HepG2 (cell line): Measurements from ENCODE around the gene MLF1. TPM values are rescaled to one million over a fixed set of nuclear protein-coding genes. Genes with fewer than 3 reads are reported as not detected.

ENCODE experiments used
- ADNP ChIP-seq: sonication (generic); formaldehyde crosslinking; IDR thresholded peaks from 2 replicates; pipeline ENCODE4 v1.4.0; 2020; ENCODE audit warnings: missing genetic modification reagents
- AGO2 ChIP-seq: fragments of 200-400 bp; formaldehyde crosslinking; optimal IDR thresholded peaks from 2 replicates; pipeline ENCODE3; 2017; ENCODE audit warnings: mild to moderate bottlenecking, low read depth, low read length, moderate library complexity
- CEBPG ChIP-seq: IDR thresholded peaks from 2 replicates; pipeline ENCODE4 v1.6.1; 2016
- CHD2 ChIP-seq: IDR thresholded peaks from 2 replicates; pipeline ENCODE4 v1.6.1; 2011; ENCODE audit warnings: low read depth, low read length, improper control_type of control experiment
- DMAP1 ChIP-seq: IDR thresholded peaks from 2 replicates; pipeline ENCODE4 v1.6.1; 2016
- FOXO1 ChIP-seq: sonication (generic); formaldehyde crosslinking; IDR thresholded peaks from 2 replicates; pipeline ENCODE4 v1.4.0; 2020; ENCODE audit warnings: missing genetic modification reagents
- JUN ChIP-seq: sonication (generic); formaldehyde crosslinking; IDR thresholded peaks from 2 replicates; pipeline ENCODE4 v1.4.0; 2020; ENCODE audit warnings: mild to moderate bottlenecking, missing genetic modification reagents
- NFYB ChIP-seq: sonication (generic); formaldehyde crosslinking; IDR thresholded peaks from 2 replicates; pipeline ENCODE4 v1.4.0; 2020; ENCODE audit warnings: missing genetic modification reagents
- PITX1 ChIP-seq: sonication (generic); formaldehyde crosslinking; IDR thresholded peaks from 2 replicates; pipeline ENCODE4 v1.5.1; 2020; ENCODE audit warnings: mild to moderate bottlenecking, missing genetic modification reagents
- SAP130 ChIP-seq: IDR thresholded peaks from 2 replicates; pipeline ENCODE4 v1.6.1; 2016; ENCODE audit warnings: low read depth
- SIX4 ChIP-seq: sonication (generic); formaldehyde crosslinking; IDR thresholded peaks from 2 replicates; pipeline ENCODE4 v1.4.0; 2020; ENCODE audit warnings: missing genetic modification reagents
- SNAPC2 ChIP-seq: sonication (generic); formaldehyde crosslinking; IDR thresholded peaks from 2 replicates; pipeline ENCODE4 v1.8.1; 2022; ENCODE audit warnings: mild to moderate bottlenecking, missing genetic modification reagents
- SNRNP70 ChIP-seq: fragments of 200-400 bp; formaldehyde crosslinking; IDR thresholded peaks from 2 replicates; pipeline ENCODE4 v1.6.1; 2017; ENCODE audit warnings: mild to moderate bottlenecking, low read depth, low read length, moderate library complexity
- SP4 ChIP-seq: sonication (generic); formaldehyde crosslinking; IDR thresholded peaks from 2 replicates; pipeline ENCODE4 v1.8.1; 2023; ENCODE audit warnings: mild to moderate bottlenecking, missing genetic modification reagents
- SP5 ChIP-seq: IDR thresholded peaks from 2 replicates; pipeline ENCODE4 v1.6.1; 2016; ENCODE audit warnings: low read depth, borderline replicate concordance
- ZFP90 ChIP-seq: sonication (generic); formaldehyde crosslinking; IDR thresholded peaks from 2 replicates; pipeline ENCODE4 v1.8.0; 2022; ENCODE audit warnings: missing genetic modification reagents, mild to moderate bottlenecking, inconsistent platforms, borderline replicate concordance
- ZNF232 ChIP-seq: sonication (generic); formaldehyde crosslinking; IDR thresholded peaks from 2 replicates; pipeline ENCODE4 v1.4.0; 2020; ENCODE audit warnings: missing genetic modification reagents, borderline replicate concordance
- ZNF296 ChIP-seq: sonication (generic); formaldehyde crosslinking; conservative IDR thresholded peaks from 2 replicates; pipeline ENCODE4 v1.5.0; 2020; ENCODE audit warnings: mild to moderate bottlenecking, missing genetic modification reagents
- ZNF30 ChIP-seq: sonication (generic); formaldehyde crosslinking; IDR thresholded peaks from 2 replicates; pipeline ENCODE4 v1.5.0; 2020; ENCODE audit warnings: mild to moderate bottlenecking, missing genetic modification reagents
- ZNF747 ChIP-seq: sonication (generic); formaldehyde crosslinking; IDR thresholded peaks from 2 replicates; pipeline ENCODE4 v1.8.1; 2023; ENCODE audit warnings: missing genetic modification reagents, mild to moderate bottlenecking, borderline replicate concordance
- ZNF850 ChIP-seq: sonication (generic); formaldehyde crosslinking; conservative IDR thresholded peaks from 2 replicates; pipeline ENCODE4 v1.9.0; 2021; ENCODE audit warnings: mild to moderate bottlenecking, missing genetic modification reagents
- polyA plus RNA-seq, 8 experiments: library from polyadenylated mRNA; depleted of rRNA in 3 of 8; stranded (reverse) in 7 of 8; unstranded in 1 of 8; fragments of >200 nt; fragmentation: Illumina TruSeq in 4 of 8; extraction: Trizol in 4 of 8; gene quantifications; 2 replicates each; pipeline versions ENCODE4 v1.2.1 to v1.2.3, GENCODE V29; 2011 to 2016; ENCODE audit warnings: low read depth in 4 of 8, missing spikeins in 1 of 8, mixed read lengths in 1 of 8; ENCODE audit not compliant: insufficient read depth in 1 of 8
- total RNA-seq, 5 experiments: library from RNA; depleted of rRNA; stranded (reverse); fragments of >200 nt; fragmentation: Illumina TruSeq; extraction: Trizol; gene quantifications; 2 replicates each; pipeline ENCODE4 v1.2.3, GENCODE V29; 2016; ENCODE audit warnings: low read depth in 1 of 5
- TF ChIP-seq, protein P1 (sequence below): sonication (generic); formaldehyde crosslinking; IDR thresholded peaks from 2 replicates; pipeline ENCODE4 v1.5.1; 2020; ENCODE audit warnings: missing genetic modification reagents, mild to moderate bottlenecking, borderline replicate concordance
- TF ChIP-seq, protein P2 (sequence below): sonication (generic); formaldehyde crosslinking; IDR thresholded peaks from 2 replicates; pipeline ENCODE4 v1.4.0; 2020; ENCODE audit warnings: missing genetic modification reagents
- TF ChIP-seq, protein P3 (sequence below): sonication (generic); formaldehyde crosslinking; IDR thresholded peaks from 2 replicates; pipeline ENCODE4 v1.8.0; 2022; ENCODE audit warnings: mild to moderate bottlenecking, missing genetic modification reagents, borderline replicate concordance
- TF ChIP-seq, protein P4 (sequence below): sonication (generic); formaldehyde crosslinking; IDR thresholded peaks from 2 replicates; pipeline ENCODE4 v1.4.0; 2020; ENCODE audit warnings: missing genetic modification reagents
- TF ChIP-seq, protein P5 (sequence below): sonication (generic); formaldehyde crosslinking; IDR thresholded peaks from 2 replicates; pipeline ENCODE4 v1.4.0; 2020; ENCODE audit warnings: low read depth, mild to moderate bottlenecking, missing genetic modification reagents

Gene MLF1
- total and polyA plus RNA-seq, 2 of the 13 experiments (the other 11 are each of a cell fraction or from before 2014, with no cell fraction given): 0.88 to 1.0 TPM

DNA sequence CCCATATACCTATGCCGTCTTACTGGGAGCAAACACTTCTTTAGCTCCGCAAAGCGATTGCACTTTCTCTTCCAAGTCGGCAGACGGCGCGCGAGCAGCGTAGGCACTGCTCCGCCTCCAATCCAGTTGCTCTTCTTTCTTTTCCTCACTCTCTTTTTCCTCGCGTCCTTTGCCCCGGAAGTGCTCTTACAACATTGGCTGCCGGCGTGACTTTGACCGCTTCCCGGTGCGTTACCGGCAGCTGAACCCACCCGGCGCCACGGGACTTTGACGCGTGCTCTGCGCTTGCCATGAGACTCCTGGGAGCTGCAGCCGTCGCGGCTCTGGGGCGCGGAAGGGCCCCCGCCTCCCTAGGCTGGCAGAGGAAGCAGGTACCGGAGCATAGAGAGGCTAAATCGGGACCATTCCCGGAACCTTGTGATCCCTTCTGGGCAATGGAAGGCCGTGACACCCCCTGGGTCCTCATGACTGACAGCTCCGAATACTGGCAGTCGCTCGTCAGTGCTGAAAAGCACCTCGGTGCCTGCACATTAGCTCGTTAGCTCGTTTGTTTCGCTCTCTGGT lies 73.4 kb downstream of the MLF1 start, which contains the start of gene GFM1 (continued):
- TF ChIP-seq, protein P1, sequence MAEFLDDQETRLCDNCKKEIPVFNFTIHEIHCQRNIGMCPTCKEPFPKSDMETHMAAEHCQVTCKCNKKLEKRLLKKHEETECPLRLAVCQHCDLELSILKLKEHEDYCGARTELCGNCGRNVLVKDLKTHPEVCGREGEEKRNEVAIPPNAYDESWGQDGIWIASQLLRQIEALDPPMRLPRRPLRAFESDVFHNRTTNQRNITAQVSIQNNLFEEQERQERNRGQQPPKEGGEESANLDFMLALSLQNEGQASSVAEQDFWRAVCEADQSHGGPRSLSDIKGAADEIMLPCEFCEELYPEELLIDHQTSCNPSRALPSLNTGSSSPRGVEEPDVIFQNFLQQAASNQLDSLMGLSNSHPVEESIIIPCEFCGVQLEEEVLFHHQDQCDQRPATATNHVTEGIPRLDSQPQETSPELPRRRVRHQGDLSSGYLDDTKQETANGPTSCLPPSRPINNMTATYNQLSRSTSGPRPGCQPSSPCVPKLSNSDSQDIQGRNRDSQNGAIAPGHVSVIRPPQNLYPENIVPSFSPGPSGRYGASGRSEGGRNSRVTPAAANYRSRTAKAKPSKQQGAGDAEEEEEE (CRISPR knock-in tag): no peak; the same call in 1 of the 2 replicates
- TF ChIP-seq ZNF232 (CRISPR knock-in tag): no peak
- TF ChIP-seq NFYB (CRISPR knock-in tag): peak; percentile 77
- no peak for TF ChIP-seq ZNF850 (CRISPR knock-in tag)
- no peak for TF ChIP-seq ZNF296
- TF ChIP-seq, protein P2, sequence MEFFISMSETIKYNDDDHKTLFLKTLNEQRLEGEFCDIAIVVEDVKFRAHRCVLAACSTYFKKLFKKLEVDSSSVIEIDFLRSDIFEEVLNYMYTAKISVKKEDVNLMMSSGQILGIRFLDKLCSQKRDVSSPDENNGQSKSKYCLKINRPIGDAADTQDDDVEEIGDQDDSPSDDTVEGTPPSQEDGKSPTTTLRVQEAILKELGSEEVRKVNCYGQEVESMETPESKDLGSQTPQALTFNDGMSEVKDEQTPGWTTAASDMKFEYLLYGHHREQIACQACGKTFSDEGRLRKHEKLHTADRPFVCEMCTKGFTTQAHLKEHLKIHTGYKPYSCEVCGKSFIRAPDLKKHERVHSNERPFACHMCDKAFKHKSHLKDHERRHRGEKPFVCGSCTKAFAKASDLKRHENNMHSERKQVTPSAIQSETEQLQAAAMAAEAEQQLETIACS (CRISPR knock-in tag): no peak
- TF ChIP-seq SNAPC2 (CRISPR knock-in tag): 0 out of 2 replicates have a peak, but pooled peaks have one; percentile 28
- peak; percentile 96; the same call in 1 of the 2 replicates for TF ChIP-seq ZFP90 (CRISPR knock-in tag)
- TF ChIP-seq SIX4 (CRISPR knock-in tag): peak; percentile 44; the same call in 1 of the 2 replicates
- TF ChIP-seq, protein P3, sequence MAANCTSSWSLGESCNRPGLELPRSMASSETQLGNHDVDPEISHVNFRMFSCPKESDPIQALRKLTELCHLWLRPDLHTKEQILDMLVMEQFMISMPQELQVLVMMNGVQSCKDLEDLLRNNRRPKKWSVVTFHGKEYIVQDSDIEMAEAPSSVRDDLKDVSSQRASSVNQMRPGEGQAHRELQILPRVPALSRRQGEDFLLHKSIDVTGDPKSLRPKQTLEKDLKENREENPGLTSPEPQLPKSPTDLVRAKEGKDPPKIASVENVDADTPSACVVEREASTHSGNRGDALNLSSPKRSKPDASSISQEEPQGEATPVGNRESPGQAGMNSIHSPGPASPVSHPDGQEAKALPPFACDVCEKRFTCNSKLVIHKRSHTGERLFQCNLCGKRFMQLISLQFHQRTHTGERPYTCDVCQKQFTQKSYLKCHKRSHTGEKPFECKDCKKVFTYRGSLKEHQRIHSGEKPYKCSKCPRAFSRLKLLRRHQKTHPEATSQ (CRISPR knock-in tag): peak; percentile 93; the same call in 1 of the 2 replicates
- no peak; the same call in 1 of the 2 replicates for TF ChIP-seq ZNF747
- TF ChIP-seq, protein P4, sequence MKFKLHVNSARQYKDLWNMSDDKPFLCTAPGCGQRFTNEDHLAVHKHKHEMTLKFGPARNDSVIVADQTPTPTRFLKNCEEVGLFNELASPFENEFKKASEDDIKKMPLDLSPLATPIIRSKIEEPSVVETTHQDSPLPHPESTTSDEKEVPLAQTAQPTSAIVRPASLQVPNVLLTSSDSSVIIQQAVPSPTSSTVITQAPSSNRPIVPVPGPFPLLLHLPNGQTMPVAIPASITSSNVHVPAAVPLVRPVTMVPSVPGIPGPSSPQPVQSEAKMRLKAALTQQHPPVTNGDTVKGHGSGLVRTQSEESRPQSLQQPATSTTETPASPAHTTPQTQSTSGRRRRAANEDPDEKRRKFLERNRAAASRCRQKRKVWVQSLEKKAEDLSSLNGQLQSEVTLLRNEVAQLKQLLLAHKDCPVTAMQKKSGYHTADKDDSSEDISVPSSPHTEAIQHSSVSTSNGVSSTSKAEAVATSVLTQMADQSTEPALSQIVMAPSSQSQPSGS (CRISPR knock-in tag): peak; percentile 82
- TF ChIP-seq DMAP1 (CRISPR knock-in tag): peak; percentile 94
- TF ChIP-seq AGO2: no peak
- TF ChIP-seq JUN: no peak; the same call in 1 of the 2 replicates
- peak; percentile 66 for TF ChIP-seq CEBPG (CRISPR knock-in tag)
- peak; percentile 61; the same call in 1 of the 2 replicates for TF ChIP-seq FOXO1
- TF ChIP-seq, protein P5, sequence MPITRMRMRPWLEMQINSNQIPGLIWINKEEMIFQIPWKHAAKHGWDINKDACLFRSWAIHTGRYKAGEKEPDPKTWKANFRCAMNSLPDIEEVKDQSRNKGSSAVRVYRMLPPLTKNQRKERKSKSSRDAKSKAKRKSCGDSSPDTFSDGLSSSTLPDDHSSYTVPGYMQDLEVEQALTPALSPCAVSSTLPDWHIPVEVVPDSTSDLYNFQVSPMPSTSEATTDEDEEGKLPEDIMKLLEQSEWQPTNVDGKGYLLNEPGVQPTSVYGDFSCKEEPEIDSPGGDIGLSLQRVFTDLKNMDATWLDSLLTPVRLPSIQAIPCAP (CRISPR knock-in tag): no peak
- TF ChIP-seq SAP130 (CRISPR knock-in tag): peak; percentile 99
- no peak for TF ChIP-seq SNRNP70
- TF ChIP-seq ZNF30 (CRISPR knock-in tag): no peak
- TF ChIP-seq SP4 (CRISPR knock-in tag): peak; percentile 74
- peak; percentile 86 for TF ChIP-seq SP5 (CRISPR knock-in tag)
- TF ChIP-seq PITX1 (CRISPR knock-in tag): peak; percentile 75; the same call in 1 of the 2 replicates
- no peak; the same call in 1 of the 2 replicates for TF ChIP-seq CHD2
- no peak for TF ChIP-seq ADNP (CRISPR knock-in tag)
